SU-DHL-6 (cell line): ENCODE measurements around the gene NTSR1.

Source experiments
- CTCF ChIP-seq: fragments of 200-600 bp; sonication (generic); IDR thresholded peaks from one replicate; pipeline ENCODE4 v1.5.1; 2017; ENCODE audit warnings: antibody characterized with exemption, mild to moderate bottlenecking, low read length, moderate library complexity; ENCODE audit not compliant: insufficient read depth, poor library complexity, severe bottlenecking
- EZH2phosphoT487 ChIP-seq: fragments of 200-600 bp; sonication (generic), shearing (Covaris generic); conservative IDR thresholded peaks from 2 replicates; pipeline ENCODE4 v1.6.1; 2018; ENCODE audit warnings: mild to moderate bottlenecking, antibody characterized with exemption, low read length, moderate library complexity, mixed read lengths

- TF ChIP-seq CTCF = no peak
- no peak for TF ChIP-seq EZH2phosphoT487
These were observed 61.7 kb downstream of the NTSR1 start for GRCh38 chr20:62770111-62770910.
